Activated CD8-positive, alpha-beta T cell treated with anti-CD3 and anti-CD28 coated beads for 36 hours (primary cell): ENCODE results near the gene CXCL12. TPM values are rescaled to one million over a fixed set of nuclear protein-coding genes. Genes with fewer than 3 reads are reported as not detected.

ENCODE experiments used
- ATAC-seq: fragments of 200-7000 bp; cut with Tn5 transposase; one replicate; pipeline ENCODE4 v1.10.0; 2021; ENCODE audit warnings: mild to moderate bottlenecking, moderate library complexity
- CTCF ChIA-PET: fragments of 350-600 bp; sonication (Branson Sonifier 250); formaldehyde crosslinking; loops from one replicate; lab custom pipeline; 2021; ENCODE audit warnings: antibody characterized with exemption; lab: Charles Lee
- POLR2A ChIA-PET: fragments of 350-600 bp; sonication (Branson Sonifier 250); formaldehyde crosslinking; loops from one replicate; lab custom pipeline; 2021; ENCODE audit warnings: antibody characterized with exemption; lab: Charles Lee
- DNase-seq: peaks from one replicate; pipeline ENCODE4 v3.0.0-alpha.2; 2020
- H3K27ac Mint-ChIP-seq: one replicate; pipeline ENCODE4 v1.8.0; 2021; ENCODE audit warnings: mild to moderate bottlenecking, mixed read lengths
- H3K27me3 Mint-ChIP-seq: one replicate; pipeline ENCODE4 v1.8.0; 2021; ENCODE audit warnings: mixed read lengths
- H3K36me3 Mint-ChIP-seq: one replicate; pipeline ENCODE4 v1.8.0; 2021; ENCODE audit warnings: low read depth, mixed read lengths
- H3K4me1 Mint-ChIP-seq: one replicate; pipeline ENCODE4 v1.8.0; 2021; ENCODE audit warnings: low read depth, mixed read lengths
- H3K4me3 Mint-ChIP-seq: one replicate; pipeline ENCODE4 v1.8.0; 2021; ENCODE audit warnings: mild to moderate bottlenecking, moderate library complexity, mixed read lengths
- H3K9me3 Mint-ChIP-seq: one replicate; pipeline ENCODE4 v1.8.0; 2021; ENCODE audit warnings: mixed read lengths
- CTCF ChIP-seq: fragments of 200-600 bp; IDR thresholded peaks from one replicate; pipeline ENCODE4 v1.8.0; 2022; ENCODE audit warnings: antibody characterized with exemption, mild to moderate bottlenecking
- intact Hi-C: fragments of 100-400 bp; cut with micrococcal nuclease; formaldehyde crosslinking; loops from one replicate; pipeline ENCODE4 v1.10.0; 2022
- total RNA-seq, 2 experiments: library from RNA; stranded (reverse); gene quantifications; one replicate each; pipeline ENCODE4 v1.2.3, GENCODE V29; 2021

Gene CXCL12
- total RNA-seq, 2 experiments from 2014 or later = not detected

- no peak overlapping the region for H3K27ac Mint-ChIP-seq
Measured at GRCh38 chr10:44335330-44336021, 49.4 kb downstream of the CXCL12 start.

GRCh38 chr10:44334621-44335184 is 50.2 kb downstream of the CXCL12 start:
- TF ChIP-seq CTCF = no peak
- H3K9me3 Mint-ChIP-seq = no peaks in the 10 kb centered on the region
- CTCF ChIA-PET = no interaction called here
- no peak overlapping the region for H3K27ac Mint-ChIP-seq
- no peaks in the 10 kb centered on the region for H3K27me3 Mint-ChIP-seq
- no peaks in the 10 kb centered on the region for H3K36me3 Mint-ChIP-seq
- no peaks in the 10 kb centered on the region for H3K4me1 Mint-ChIP-seq
- intact Hi-C loops = no loop called here
- H3K4me3 Mint-ChIP-seq = no peak overlapping the region
- POLR2A ChIA-PET = no interaction called here
- no peak for DNase-seq
- no peak for ATAC-seq

More at GRCh38 chr10:44335330-44336021, 49.4 kb downstream of the CXCL12 start:
- Mint-ChIP-seq H3K9me3 (no peaks in the 10 kb centered on the region), H3K36me3 (no peaks in the 10 kb centered on the region), H3K27me3 (no peaks in the 10 kb centered on the region), H3K4me3 (no peak overlapping the region), H3K4me1 (no peaks in the 10 kb centered on the region)
- ATAC-seq (no peak), DNase-seq (no peak)
- POLR2A ChIA-PET = no interaction called here
- CTCF ChIA-PET = no interaction called here
- no peak for TF ChIP-seq CTCF
- intact Hi-C loops = no loop called here

- H3K4me3 Mint-ChIP-seq = no peak overlapping the region
- POLR2A ChIA-PET = no interaction called here
- DNase-seq = no peak
- intact Hi-C loops = no loop called here
- no peak for TF ChIP-seq CTCF
- peaks cover 2% of the 10 kb centered on the region for H3K27me3 Mint-ChIP-seq
- no peaks in the 10 kb centered on the region for H3K4me1 Mint-ChIP-seq
- no peak for ATAC-seq
- CTCF ChIA-PET = no interaction called here
- no peaks in the 10 kb centered on the region for H3K9me3 Mint-ChIP-seq
- H3K36me3 Mint-ChIP-seq = no peaks in the 10 kb centered on the region
- H3K27ac Mint-ChIP-seq = no peak overlapping the region
Measured at GRCh38 chr10:44334091-44334490, 50.8 kb downstream of the CXCL12 start.

- CTCF ChIA-PET = no interaction called here
- H3K4me3 Mint-ChIP-seq = no peak overlapping the region
- TF ChIP-seq CTCF = no peak
- H3K27me3 Mint-ChIP-seq = peaks cover 3% of the 10 kb centered on the region
- no peaks in the 10 kb centered on the region for H3K4me1 Mint-ChIP-seq
- intact Hi-C loops = no loop called here
- no peaks in the 10 kb centered on the region for H3K36me3 Mint-ChIP-seq
- H3K9me3 Mint-ChIP-seq = no peaks in the 10 kb centered on the region
- no peak for ATAC-seq
- POLR2A ChIA-PET = no interaction called here
- no peak overlapping the region for H3K27ac Mint-ChIP-seq
- DNase-seq = no peak
Measured at GRCh38 chr10:44333511-44333910, 51.4 kb downstream of the CXCL12 start.

- H3K36me3 Mint-ChIP-seq = no peaks in the 10 kb centered on the region
- ATAC-seq (no peak), DNase-seq (no peak)
- peaks cover 3% of the 10 kb centered on the region for H3K27me3 Mint-ChIP-seq
- ChIA-PET POLR2A (no interaction called here), CTCF (no interaction called here)
- H3K4me3 Mint-ChIP-seq = no peak overlapping the region
- no peaks in the 10 kb centered on the region for H3K9me3 Mint-ChIP-seq
- no peak for TF ChIP-seq CTCF
- H3K27ac Mint-ChIP-seq = no peak overlapping the region
- intact Hi-C loops = no loop called here
- H3K4me1 Mint-ChIP-seq = no peaks in the 10 kb centered on the region
Measured at GRCh38 chr10:44332465-44332864, 52.4 kb downstream of the CXCL12 start.
